GM12891 (cell line): ENCODE data around the gene MEGF10.

Source experiments
- POLR2A ChIP-seq: IDR thresholded peaks from 2 replicates; pipeline ENCODE4 v1.6.1; 2011; ENCODE audit warnings: low read depth, low read length, control low read depth
- POLR2AphosphoS5 ChIP-seq: IDR thresholded peaks from 2 replicates; pipeline ENCODE4 v1.6.1; 2011; ENCODE audit warnings: low read depth, low read length, control low read depth
- POU2F2 ChIP-seq: IDR thresholded peaks from 2 replicates; pipeline ENCODE4 v1.6.1; 2011; ENCODE audit warnings: low read depth, mild to moderate bottlenecking, control low read depth, low read length, moderate library complexity
- TAF1 ChIP-seq: IDR thresholded peaks from 2 replicates; pipeline ENCODE4 v1.6.1; 2011; ENCODE audit warnings: low read depth, low read length, control low read depth

DNA sequence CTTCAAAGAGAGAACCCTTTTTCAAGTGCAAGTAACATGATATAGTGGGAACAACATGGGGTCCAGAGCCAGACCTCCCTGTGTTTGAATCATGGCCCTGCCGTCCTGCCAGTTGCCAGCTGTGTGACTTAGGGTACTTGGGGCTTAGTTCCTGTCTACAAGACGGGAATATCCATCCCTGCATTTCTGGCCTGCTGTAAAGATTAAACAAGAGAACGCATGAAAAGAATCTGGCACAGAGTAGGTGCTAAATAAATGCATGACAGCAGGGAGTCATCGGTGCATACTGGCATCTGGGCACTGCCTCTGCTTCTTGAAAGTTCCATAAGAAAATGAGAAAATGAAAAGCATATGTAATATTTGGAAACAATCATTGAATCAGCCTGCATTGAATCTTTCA is 149.0 kb downstream of the MEGF10 start:
- TF ChIP-seq TAF1 (no peak), POLR2AphosphoS5 (no peak), POLR2A (no peak), POU2F2 (no peak)
